ENCODE data around the gene GPER1. TPM values are rescaled to one million over a fixed set of nuclear protein-coding genes. Genes with fewer than 3 reads are reported as not detected.

Gene GPER1
- total RNA-seq, 4 donors from 2014 or later: 4.6 to 19.9 (median 11.0) TPM

- no peak for DNase-seq (ENCODE audit: extremely low spot score)
- TF ChIP-seq POLR2AphosphoS5 (IDR thresholded peaks at IDR 0.05): peak in 1 of 2 donors; percentile 24
- no peak for TF ChIP-seq EP300 (IDR thresholded peaks at IDR 0.05)
- Histone ChIP-seq H3K27me3 (no peaks in the 10 kb centered on the region), H3K9me3 (no peaks in the 10 kb centered on the region), H3K4me3 (peak overlapping the region; percentile 45 to 57 (median 48)), H3K36me3 (peaks cover 4 to 22% (median 13%) of the 10 kb centered on the region in 4 donors), H3K4me1 (peaks cover 72 to 80% (median 78%) of the 10 kb centered on the region in 4 donors), H3K27ac (replicated peaks in 1 of 4) (peak overlapping the region; percentile 56 to 83 (median 72))
- 84% methylated on average over 5 of the region's 25 CpGs for WGBS
- intact Hi-C loops (cut with DNase I): no loop called here
These were observed 33.5 kb upstream of the GPER1 start for GRCh38 chr7:1054438-1054837.

GRCh38 chr7:1054861-1055450, 33.0 kb upstream of the GPER1 start:
- Histone ChIP-seq H3K4me3 (peak overlapping the region; percentile 45 to 57 (median 48)), H3K36me3 (peaks cover 4 to 22% (median 13%) of the 10 kb centered on the region in 4 donors), H3K27me3 (no peaks in the 10 kb centered on the region), H3K4me1 (peaks cover 71 to 75% (median 74%) of the 10 kb centered on the region in 4 donors), H3K9me3 (no peaks in the 10 kb centered on the region), H3K27ac (replicated peaks in 1 of 4) (peak overlapping the region; percentile 56 to 83 (median 72))
- WGBS: 56% methylated on average over 9 of the region's 32 CpGs
- no peak for DNase-seq (ENCODE audit: extremely low spot score)
- TF ChIP-seq POLR2AphosphoS5 (IDR thresholded peaks at IDR 0.05) (peak; percentile 44 to 66), POLR2A (IDR thresholded peaks at IDR 0.05; ENCODE audit: low read depth) (no peak), EP300 (IDR thresholded peaks at IDR 0.05) (no peak)
- TF ChIP-seq, protein P1, sequence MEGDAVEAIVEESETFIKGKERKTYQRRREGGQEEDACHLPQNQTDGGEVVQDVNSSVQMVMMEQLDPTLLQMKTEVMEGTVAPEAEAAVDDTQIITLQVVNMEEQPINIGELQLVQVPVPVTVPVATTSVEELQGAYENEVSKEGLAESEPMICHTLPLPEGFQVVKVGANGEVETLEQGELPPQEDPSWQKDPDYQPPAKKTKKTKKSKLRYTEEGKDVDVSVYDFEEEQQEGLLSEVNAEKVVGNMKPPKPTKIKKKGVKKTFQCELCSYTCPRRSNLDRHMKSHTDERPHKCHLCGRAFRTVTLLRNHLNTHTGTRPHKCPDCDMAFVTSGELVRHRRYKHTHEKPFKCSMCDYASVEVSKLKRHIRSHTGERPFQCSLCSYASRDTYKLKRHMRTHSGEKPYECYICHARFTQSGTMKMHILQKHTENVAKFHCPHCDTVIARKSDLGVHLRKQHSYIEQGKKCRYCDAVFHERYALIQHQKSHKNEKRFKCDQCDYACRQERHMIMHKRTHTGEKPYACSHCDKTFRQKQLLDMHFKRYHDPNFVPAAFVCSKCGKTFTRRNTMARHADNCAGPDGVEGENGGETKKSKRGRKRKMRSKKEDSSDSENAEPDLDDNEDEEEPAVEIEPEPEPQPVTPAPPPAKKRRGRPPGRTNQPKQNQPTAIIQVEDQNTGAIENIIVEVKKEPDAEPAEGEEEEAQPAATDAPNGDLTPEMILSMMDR (IDR thresholded peaks at IDR 0.05): no peak
- intact Hi-C loops (cut with DNase I): no loop called here

- Histone ChIP-seq H3K36me3 (peaks cover 4 to 22% (median 13%) of the 10 kb centered on the region in 4 donors), H3K4me3 (peak overlapping the region; percentile 45 to 57 (median 48)), H3K4me1 (peaks cover 74 to 75% (median 75%) of the 10 kb centered on the region in 4 donors), H3K27me3 (no peaks in the 10 kb centered on the region), H3K27ac (replicated peaks in 1 of 4) (peak overlapping the region; percentile 56 to 83 (median 72)), H3K9me3 (no peaks in the 10 kb centered on the region)
- TF ChIP-seq POLR2AphosphoS5 (IDR thresholded peaks at IDR 0.05) (no peak), POLR2A (IDR thresholded peaks at IDR 0.05; ENCODE audit: low read depth) (no peak), EP300 (IDR thresholded peaks at IDR 0.05) (no peak)
- TF ChIP-seq, protein P1 (IDR thresholded peaks at IDR 0.05): no peak
- intact Hi-C loops (cut with DNase I): no loop called here
- DNase-seq (ENCODE audit: extremely low spot score): no peak
- 77% methylated on average over 14 of the region's 15 CpGs for WGBS
These were observed 32.4 kb upstream of the GPER1 start for GRCh38 chr7:1055491-1055955.

GRCh38 chr7:1055956-1056784, 31.7 kb upstream of the GPER1 start:
- TF ChIP-seq EP300 (IDR thresholded peaks at IDR 0.05) (no peak), POLR2AphosphoS5 (IDR thresholded peaks at IDR 0.05) (peak in 1 of 2 donors; percentile 16), POLR2A (IDR thresholded peaks at IDR 0.05; ENCODE audit: low read depth) (no peak)
- TF ChIP-seq, protein P1 (IDR thresholded peaks at IDR 0.05): no peak
- no peak for DNase-seq (ENCODE audit: extremely low spot score)
- H3K4me1 ChIP-seq: peaks cover 74 to 75% (median 74%) of the 10 kb centered on the region in 4 donors
- intact Hi-C loops (cut with DNase I): no loop called here
- H3K9me3 ChIP-seq: no peaks in the 10 kb centered on the region
- H3K4me3 ChIP-seq: peak overlapping the region; percentile 45 to 57 (median 48)
- peaks cover 4 to 22% (median 13%) of the 10 kb centered on the region in 4 donors for H3K36me3 ChIP-seq
- 78% methylated on average over 22 of the region's 36 CpGs for WGBS
- H3K27me3 ChIP-seq: no peaks in the 10 kb centered on the region
- peak overlapping the region; percentile 56 to 83 (median 72) for H3K27ac ChIP-seq (replicated peaks in 1 of 4)
